Measurements from ENCODE around the gene FGA. TPM values are rescaled to one million over a fixed set of nuclear protein-coding genes. Genes with fewer than 3 reads are reported as not detected.

FGA gene
- 0.64 TPM in 1 of 2 replicates, not detected in the other for total RNA-seq

DNA sequence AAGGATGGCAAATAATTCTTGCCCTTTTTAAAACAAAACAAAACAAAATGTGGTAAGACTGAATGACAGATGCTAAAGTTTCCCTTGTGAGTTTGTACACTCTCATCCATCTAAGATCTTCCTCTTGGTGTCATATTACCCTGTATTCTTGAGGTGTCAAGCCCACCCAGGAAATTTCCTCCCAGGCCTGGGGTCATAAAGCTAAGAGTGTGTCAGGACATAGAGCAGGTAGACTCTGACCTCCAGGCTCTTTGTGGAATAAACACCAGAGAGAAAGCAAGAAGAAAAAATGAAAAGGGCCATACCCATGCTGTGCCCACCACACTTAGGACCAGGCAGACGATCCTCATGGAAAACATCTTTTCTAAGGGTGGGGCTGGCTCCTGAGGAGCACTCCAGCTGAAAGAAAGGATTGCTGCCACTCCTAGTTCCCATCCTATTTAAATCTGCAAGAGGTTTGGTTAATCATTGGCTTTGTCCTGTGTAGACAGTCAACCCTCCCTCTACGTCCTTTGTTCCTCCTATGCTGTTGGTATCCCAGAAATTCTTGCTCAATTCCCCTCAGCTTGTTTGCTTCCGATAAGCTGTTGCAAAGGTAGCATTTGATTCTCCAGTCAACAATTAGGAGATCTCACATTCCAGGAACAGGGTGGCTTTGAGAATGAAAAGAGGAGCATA lies at the start of gene FGA:
TSS of gene FGA (minus strand) at position 414 of the 678 bp plus-strand sequence. CDS start at position 359, 55 bp downstream.

DNA sequence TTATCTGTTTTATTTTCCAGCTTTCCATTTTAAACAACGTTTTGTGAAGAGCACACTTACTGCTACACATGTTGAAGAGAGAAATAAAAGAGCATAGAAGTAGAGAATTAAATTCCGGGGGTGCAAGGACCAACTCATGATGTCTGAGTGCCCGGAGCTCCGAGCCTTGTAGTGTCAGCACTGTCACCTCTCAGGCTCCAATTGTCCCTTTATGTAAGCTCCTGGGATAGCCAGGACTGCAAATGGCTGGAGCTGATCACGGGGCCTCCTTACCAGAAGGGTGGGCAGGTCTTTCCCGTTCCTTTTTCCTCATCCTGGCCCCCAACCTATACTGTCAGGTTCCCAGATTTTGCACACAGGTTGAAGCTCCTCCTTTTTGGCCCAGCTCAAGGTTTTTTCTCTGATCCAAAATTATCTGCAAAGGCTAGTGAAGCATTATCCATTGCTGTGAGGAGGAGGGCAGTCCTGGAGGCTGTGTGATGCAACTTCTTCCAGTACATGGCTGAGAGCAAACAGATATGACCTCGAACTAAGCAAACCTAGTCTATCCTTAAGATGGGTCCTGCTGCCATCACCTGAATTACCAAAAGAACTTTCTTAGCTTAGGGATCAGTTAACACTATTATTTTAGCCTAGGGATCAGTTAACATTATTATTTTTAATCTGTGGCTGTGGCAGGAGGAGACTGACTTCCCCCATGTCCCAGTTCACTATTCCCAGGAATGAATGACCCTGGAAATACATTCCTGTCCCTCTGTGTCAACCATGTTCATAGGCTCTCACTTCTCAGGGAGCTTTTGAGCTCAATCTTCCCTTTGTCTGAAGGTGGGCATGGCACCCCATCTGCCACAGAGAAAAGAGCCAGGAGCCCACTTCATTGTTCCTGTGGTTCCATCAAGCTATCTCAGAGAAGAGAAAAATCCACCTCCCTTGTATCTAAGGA lies 22.2 kb upstream of the FGA start, which contains the start of gene FGG:
TSS of gene FGG (minus strand) at position 185 of the 943 bp plus-strand sequence. CDS start at position 138, 47 bp downstream.

DNA sequence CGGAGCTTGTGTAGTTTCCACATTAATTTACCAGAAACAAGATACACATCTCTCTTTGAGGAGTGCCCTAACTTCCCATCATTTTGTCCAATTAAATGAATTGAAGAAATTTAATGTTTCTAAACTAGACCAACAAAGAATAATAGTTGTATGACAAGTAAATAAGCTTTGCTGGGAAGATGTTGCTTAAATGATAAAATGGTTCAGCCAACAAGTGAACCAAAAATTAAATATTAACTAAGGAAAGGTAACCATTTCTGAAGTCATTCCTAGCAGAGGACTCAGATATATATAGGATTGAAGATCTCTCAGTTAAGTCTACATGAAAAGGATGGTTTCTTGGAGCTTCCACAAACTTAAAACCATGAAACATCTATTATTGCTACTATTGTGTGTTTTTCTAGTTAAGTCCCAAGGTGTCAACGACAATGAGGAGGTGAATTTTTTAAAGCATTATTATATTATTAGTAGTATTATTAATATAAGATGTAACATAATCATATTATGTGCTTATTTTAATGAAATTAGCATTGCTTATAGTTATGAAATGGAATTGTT lies 27.8 kb downstream of the FGA start, which contains the start of gene FGB:
TSS of gene FGB (plus strand) at position 315 of the 558 bp plus-strand sequence. CDS start at position 323, 8 bp downstream.

DNA sequence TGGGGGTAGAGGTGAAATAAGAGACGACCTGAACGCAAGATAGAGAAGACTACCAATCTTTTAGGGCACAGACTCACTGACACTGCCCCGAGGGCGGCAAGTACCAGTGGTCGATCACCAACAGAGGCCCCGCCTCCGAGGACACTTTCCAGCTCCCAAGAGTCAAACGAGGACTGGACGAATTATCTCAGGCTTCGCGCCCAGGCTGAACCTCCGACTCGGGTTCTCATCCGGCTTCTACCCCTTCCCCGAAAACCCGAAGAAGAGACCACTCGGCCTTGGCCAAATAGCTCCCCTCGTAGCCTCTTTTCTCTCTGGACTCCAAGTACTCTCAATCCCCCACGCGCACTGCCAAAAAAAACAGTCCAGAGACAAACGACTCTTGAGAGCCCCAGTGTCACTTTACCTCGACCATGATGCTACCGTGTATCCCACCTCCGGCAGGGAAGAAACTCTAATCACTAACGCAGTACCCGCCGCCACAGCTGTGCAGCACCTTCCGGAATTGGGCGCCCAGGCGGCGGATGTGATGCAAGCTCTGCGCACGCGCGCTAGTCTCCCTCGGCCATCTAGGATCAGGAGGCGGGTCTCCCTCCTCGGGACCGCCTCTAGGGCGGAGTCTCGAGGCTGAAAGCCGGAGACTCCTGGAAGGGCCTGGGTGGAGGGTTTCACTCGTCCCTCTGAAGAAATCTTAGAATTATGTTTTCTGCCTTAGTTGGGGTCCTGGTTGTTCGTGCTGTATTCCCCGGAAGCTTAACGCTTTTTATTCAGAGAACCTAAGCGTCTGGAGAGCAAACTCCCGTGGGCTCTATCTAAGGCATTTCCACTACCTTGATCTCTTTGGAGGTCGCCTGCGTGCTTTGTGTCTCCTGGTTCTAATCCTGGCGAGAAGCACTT lies 40.4 kb downstream of the FGA start, which contains the start of gene PLRG1:
TSS of gene PLRG1 (minus strand) at position 507 of the 897 bp plus-strand sequence. CDS start at position 415, 92 bp downstream.

Other genes starting within 250 kb of the FGA start
- 0.52 TPM in 1 of 2 replicates, not detected in the other for gene DCHS2, start 98.9 kb downstream of the FGA start, total RNA-seq
- 64.1 and 83.4 TPM in 2 replicates for gene PLRG1, start 40.3 kb downstream of the FGA start, total RNA-seq
- gene FGB, start 27.7 kb downstream of the FGA start, total RNA-seq = not detected in 2 replicates
- 0.26 and 0.88 TPM in 2 replicates for gene FGG, start 21.9 kb upstream of the FGA start, total RNA-seq
- 2.1 TPM in 1 of 2 replicates, not detected in the other for gene LRAT, start 153.3 kb upstream of the FGA start, total RNA-seq
- gene RBM46, start 190.5 kb upstream of the FGA start, total RNA-seq = 0.08 and 0.39 TPM in 2 replicates

Measured in epithelial cell of alveolus of lung (primary cell).